Endometrium (tissue), 2 donors: ENCODE data around the gene HS3ST3A1.

Source experiments
- FAIRE-seq: peaks from 2 replicates; lab custom pipeline; 2012; peaks lifted over from hg19 to GRCh38; lab: Jason Lieb, UNC
- donor health status: control.
- donor health status: control.

HS3ST3A1 gene

GRCh38 chr17:13598353-13599167 is 3.2 kb downstream of the HS3ST3A1 start:
- no peak for FAIRE-seq

GRCh38 chr17:13597723-13598347 is 3.9 kb downstream of the HS3ST3A1 start:
- FAIRE-seq, result peak; percentile 68

DNA sequence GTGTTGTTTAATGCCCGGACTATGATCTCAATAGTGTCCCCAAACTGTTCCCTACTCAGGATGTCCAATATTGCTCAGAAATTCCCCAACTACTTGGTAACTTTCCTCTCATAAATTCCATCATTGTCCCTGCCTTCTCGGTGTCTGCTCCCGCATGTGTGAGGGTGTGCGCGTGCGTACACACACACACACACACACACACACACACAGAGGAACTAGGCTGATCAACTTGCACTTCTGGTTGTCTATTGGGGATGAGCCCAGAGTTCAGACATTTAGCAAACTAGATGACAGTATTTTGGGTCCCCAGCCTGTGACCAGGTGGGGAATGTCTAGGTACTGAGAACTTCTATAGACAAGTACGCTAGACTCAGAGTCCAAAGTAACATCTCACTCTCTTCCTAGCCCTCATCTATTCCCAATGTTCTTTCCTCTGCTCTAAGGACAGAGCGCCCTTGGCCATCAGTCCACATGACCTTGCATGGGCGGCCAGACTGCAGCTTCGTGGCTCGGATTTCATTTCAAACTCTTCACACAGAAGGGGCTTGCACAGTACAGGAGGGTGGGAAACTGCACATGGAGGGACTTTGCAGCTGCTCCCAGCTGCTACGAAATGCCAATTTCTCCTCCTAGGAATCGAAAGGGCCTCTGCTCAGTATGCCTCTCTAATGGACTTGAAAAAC is 5.3 kb downstream of the HS3ST3A1 start:
- FAIRE-seq, result no peak

GRCh38 chr17:13595599-13595899 is 6.2 kb downstream of the HS3ST3A1 start:
- FAIRE-seq, result no peak

DNA sequence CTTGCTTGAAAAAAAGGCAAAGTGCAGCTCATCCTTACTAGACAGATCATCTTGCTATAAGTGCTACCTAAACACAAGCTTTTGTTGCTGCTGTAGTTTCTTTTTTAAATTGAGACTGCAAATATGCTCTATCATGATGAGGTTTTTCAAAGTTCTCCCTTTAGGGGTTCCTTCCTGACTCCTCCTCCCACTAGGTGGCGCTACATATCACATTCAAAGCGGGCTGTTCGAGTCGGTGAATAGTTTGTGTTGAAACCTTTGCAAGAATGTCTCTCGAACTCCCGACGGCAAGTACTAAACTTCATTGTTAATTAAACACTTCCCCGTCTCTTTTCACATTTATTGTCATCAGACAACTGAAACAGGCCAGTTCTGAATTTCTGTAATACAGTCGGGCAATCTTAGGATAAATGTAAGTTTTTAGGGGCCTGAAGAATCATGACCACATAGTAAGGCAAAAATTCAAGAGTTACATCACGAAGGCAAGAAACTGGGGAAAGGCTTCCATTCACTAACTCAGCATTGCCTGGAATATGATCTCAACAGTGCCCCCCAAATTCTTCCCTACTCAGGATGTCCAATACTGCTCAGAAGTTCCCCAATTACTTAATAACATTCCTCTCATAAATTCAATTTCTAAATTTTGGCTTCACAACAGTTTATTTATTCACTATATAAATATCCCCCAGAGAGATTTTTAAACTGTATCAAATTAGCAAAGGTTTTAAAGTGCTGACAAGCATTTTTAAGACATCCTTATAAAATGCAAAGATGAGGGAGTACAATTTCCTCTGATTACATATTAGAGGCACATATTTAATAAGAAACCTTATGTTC is 6.7 kb downstream of the HS3ST3A1 start:
- FAIRE-seq, result peak; percentile 83

GRCh38 chr17:13594310-13594709 is 7.4 kb downstream of the HS3ST3A1 start:
- FAIRE-seq, result no peak

GRCh38 chr17:13593757-13594156 is 8.0 kb downstream of the HS3ST3A1 start:
- FAIRE-seq, result no peak

GRCh38 chr17:13593021-13593751 is 8.5 kb downstream of the HS3ST3A1 start:
- no peak for FAIRE-seq

GRCh38 chr17:13592427-13592826 is 9.3 kb downstream of the HS3ST3A1 start:
- peak; percentile 86 for FAIRE-seq

- no peak for FAIRE-seq
Observed at GRCh38 chr17:13590441-13590840, 11.3 kb downstream of the HS3ST3A1 start.

DNA sequence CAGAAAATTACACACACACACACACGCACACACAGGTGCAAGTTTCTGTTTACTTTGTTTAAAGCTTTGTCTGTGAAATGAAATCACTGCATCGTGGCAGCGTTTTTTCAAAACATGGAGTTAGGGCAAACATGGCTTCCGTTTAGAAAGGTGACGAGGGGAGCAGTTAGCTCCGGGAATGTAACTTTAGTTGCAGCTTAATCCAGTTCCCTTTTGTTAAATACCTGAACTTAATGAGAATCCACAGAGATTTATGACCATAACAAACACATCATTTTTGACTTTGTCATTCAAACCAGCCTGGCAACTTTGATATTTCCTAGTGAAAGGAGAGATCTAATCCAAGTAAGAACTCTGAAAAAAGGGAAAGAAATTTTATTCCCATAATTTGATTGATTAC is 12.1 kb downstream of the HS3ST3A1 start:
- no peak for FAIRE-seq

DNA sequence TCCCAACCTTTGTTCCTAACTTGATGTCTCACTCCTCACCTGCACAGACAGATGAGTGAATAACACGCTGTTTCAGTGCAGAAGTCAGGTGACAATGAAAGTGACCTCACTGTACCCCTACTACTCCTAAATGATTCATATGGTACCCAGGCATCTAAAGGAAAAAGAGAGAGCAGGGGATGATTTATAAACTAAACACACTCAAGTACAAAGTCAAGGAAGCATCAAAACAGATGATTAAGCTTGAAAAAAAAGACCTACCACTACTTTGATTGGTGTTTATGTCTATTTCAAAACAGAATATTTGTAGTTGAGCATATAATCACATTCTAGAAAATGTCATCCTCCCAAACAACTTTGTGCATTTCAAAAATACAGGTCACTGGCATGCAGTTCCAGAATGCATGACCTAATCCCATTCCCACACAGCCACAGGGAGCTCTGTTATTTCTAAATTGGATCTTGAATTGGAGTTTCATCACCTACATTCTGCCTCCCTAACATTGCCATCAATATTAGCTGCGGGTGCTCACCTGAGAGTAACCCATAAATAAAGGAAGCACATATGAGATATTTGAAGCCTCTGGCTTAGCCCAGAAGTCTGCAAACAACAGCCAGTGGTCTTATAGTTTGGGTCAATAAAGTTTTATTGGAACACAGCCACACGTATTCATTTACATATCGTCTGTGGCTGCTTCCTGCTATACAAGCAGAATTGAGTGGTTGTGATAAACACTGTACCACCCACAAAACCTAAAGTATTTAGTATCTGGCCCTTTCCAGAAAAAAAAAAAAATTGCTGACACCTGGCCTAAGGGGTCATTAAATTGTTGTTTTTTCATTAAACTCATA is 14.0 kb downstream of the HS3ST3A1 start:
- no peak for FAIRE-seq

DNA sequence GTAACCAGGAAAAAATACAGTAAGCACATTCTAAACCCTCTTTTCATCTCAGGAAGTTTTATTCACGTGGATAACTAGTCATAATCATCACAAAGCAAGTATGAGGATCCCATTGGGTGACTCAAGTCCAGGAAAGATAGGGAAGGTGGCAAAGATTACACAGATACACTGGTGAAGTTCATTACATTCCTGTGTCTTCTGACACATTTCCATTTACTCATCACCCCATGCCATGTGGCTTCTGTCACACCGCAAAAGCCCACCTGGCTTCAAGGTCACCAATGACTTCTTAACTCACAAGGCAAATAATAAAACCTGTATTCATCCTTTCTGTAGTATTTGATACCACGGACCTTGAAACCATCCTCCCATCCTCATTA is 17.0 kb downstream of the HS3ST3A1 start:
- no peak for FAIRE-seq

DNA sequence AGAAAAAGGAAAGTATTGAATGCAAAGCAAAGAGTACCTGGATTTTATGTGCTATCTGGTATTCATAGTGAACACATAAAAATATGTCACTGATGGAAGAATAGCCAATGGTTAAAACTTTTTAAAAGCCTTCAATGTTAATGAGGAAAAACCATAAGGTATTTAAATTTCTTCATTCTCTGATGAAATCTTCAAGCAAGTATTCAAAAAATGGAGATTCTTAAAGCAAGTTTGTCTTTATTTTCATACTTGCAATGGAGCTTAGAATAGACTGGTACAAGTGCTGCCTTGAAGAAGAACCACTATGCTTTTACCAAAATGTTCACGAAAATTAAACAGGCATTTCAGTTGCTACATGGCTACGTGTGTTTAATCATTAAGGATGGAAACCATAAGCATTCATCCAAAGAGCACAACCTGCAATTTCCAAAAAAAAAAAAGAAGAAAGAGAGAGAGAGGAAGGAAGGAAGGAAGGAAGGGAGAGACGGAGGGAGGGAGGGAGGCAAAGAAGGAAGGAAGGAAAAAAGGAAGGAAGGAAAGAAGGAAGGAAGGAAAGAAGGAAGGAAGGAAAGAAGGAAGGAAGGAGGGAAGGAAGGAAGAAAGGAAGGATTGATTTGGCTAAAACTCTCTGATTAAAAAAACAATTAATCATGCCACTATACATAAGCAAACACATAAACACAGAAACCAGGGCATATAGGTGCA is 17.6 kb downstream of the HS3ST3A1 start:
- FAIRE-seq, result no peak

DNA sequence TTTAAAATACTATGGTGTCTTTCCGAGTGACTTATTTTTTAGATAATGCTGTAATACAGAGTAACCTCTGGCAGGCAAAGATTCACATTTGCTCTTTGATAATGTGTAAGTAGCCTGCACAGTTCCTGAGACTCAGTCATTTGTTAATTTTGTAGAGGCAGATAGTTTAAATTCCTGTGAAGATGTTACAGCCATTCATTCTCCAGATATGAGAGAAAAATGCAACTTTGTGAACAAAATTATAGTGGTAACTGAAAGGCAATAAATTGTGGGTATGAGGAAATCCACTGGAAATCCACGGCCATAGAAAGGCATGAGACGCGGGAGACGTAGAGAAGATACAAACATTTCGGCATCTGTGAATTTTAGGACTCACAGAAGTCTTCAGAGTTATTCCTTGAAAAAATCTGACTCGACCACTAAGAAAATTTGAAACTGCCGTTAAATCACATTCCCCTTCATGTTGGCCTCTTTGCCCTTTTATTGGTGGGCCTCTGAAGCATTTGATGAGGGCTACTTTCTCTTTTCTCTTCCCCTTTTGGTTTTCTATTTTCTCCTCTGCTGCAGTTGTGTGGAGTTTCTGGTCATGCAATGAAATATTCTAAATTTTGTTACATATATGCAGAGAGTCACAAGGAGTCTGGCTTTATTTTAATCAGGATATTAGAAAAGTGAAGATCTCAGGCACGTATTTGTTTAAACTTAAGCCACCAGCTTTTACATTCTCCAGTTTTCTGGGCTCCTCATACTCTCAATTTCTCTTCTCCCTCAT is 18.8 kb downstream of the HS3ST3A1 start:
- FAIRE-seq, result no peak

DNA sequence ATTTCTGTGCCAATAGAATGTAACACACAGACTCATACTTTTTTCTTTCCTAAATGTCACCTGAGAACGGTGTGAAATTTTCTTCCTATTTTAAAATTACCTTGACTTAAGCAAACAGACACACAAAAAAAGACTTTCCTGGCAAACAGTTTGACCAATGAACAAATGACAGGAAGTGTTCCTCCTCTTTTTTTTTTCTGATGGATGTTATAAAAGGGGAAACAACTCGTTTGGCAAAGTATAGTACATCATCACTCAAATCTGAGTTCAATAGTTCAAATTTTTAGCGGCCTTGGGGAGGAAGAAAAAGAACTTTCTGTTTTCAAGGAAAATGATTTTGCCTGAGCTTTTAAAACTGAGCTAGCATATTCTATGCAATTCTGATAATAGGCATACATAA is 19.8 kb downstream of the HS3ST3A1 start:
- no peak for FAIRE-seq

- FAIRE-seq, result no peak
Observed at GRCh38 chr17:13580790-13581189, 20.9 kb downstream of the HS3ST3A1 start.

- FAIRE-seq, result no peak
Observed at GRCh38 chr17:13576661-13577526, 24.8 kb downstream of the HS3ST3A1 start.
